HepG2 (cell line): ENCODE data around the gene CKLF. TPM values are rescaled to one million over a fixed set of nuclear protein-coding genes. Genes with fewer than 3 reads are reported as not detected.

Experiments
- ARID4A ChIP-seq: sonication (generic); formaldehyde crosslinking; IDR thresholded peaks from 2 replicates; pipeline ENCODE4 v1.5.0; 2020; ENCODE audit warnings: mild to moderate bottlenecking, missing genetic modification reagents, borderline replicate concordance
- RERE ChIP-seq: IDR thresholded peaks from 2 replicates; pipeline ENCODE4 v1.6.1; 2016; ENCODE audit warnings: low read depth, missing genetic modification reagents, missing compliant biosample characterization
- XRCC5 ChIP-seq: fragments of 200-400 bp; formaldehyde crosslinking; optimal IDR thresholded peaks from 2 replicates; pipeline ENCODE3; 2017; ENCODE audit warnings: mild to moderate bottlenecking, low read length
- ZMYM2 ChIP-seq: sonication (generic); formaldehyde crosslinking; IDR thresholded peaks from 2 replicates; pipeline ENCODE4 v1.8.0; 2022; ENCODE audit warnings: mild to moderate bottlenecking, missing genetic modification reagents
- ZNF883 ChIP-seq: sonication (generic); formaldehyde crosslinking; IDR thresholded peaks from 2 replicates; pipeline ENCODE4 v1.5.1; 2020; ENCODE audit warnings: mild to moderate bottlenecking, missing genetic modification reagents; ENCODE audit errors: not compliant biosample characterization
- polyA plus RNA-seq, 8 experiments: library from polyadenylated mRNA; depleted of rRNA in 3 of 8; stranded (reverse) in 7 of 8; unstranded in 1 of 8; fragments of >200 nt; fragmentation: Illumina TruSeq in 4 of 8; extraction: Trizol in 4 of 8; gene quantifications; 2 replicates each; pipeline versions ENCODE4 v1.2.1 to v1.2.3, GENCODE V29; 2011 to 2016; ENCODE audit warnings: low read depth in 4 of 8, missing spikeins in 1 of 8, mixed read lengths in 1 of 8; ENCODE audit not compliant: insufficient read depth in 1 of 8
- total RNA-seq, 5 experiments: library from RNA; depleted of rRNA; stranded (reverse); fragments of >200 nt; fragmentation: Illumina TruSeq; extraction: Trizol; gene quantifications; 2 replicates each; pipeline ENCODE4 v1.2.3, GENCODE V29; 2016; ENCODE audit warnings: low read depth in 1 of 5
- TF ChIP-seq, protein P1 (sequence below): sonication (generic); formaldehyde crosslinking; IDR thresholded peaks from 2 replicates; pipeline ENCODE4 v1.4.0; 2020; ENCODE audit warnings: missing genetic modification reagents
- TF ChIP-seq, protein P2 (sequence below): sonication (generic); formaldehyde crosslinking; IDR thresholded peaks from 2 replicates; pipeline ENCODE4 v1.5.0; 2020; ENCODE audit warnings: mild to moderate bottlenecking, missing genetic modification reagents
- TF ChIP-seq, protein P3 (sequence below): sonication (generic); formaldehyde crosslinking; IDR thresholded peaks from 2 replicates; pipeline ENCODE4 v1.8.0; 2022; ENCODE audit warnings: missing genetic modification reagents, low read depth, mild to moderate bottlenecking, borderline replicate concordance
- TF ChIP-seq, protein P4 (sequence below): sonication (generic); formaldehyde crosslinking; conservative IDR thresholded peaks from 2 replicates; pipeline ENCODE4 v1.4.0; 2020; ENCODE audit warnings: missing genetic modification reagents

CKLF gene
- total and polyA plus RNA-seq, 2 of the 13 experiments (the other 11 are each of a cell fraction or from before 2014, with no cell fraction given) = 120 to 167 TPM

DNA sequence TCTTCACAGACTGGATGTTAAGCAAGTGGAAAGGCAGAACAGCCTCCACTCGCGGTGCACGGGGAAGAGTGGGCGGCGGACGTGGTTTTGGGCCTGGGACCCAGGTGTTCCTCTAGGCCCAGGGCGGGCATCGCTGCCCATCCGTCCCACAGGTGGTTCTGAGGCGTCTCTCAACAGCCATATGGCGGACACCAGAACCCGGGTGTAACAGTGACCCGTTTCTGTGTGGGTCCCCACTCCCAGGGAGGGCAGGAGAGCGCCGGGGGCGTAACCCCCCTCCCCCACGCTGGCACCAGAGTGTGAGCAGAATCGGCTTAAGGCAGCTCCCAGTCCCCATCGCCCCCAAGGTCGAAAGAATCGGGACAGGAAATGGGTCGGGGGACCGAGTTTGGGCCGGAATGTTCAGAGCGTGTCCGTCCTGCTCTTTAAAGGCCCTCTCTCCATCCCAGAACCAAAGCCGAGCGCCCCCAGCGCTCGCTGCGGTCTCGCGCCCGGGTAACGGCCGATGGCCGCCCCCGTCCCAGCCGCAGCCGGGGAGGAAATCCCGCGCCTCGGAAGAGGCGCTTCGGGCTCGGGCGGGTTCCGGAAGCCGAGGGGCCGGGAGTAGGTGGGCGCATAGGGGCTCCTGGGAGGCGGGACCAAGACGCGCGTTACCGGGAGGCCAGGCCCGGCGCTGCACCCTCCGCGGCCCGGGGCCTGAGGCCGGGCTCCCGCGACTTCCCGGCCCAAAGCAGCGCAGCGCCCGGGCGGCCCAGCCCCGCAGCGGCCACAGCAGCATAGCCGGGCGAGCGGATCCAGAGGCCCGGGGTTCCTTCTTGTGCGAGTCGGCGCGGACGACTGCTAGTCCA is 2.9 kb upstream of the CKLF start, which contains the start of gene TK2 (continued):
- TF ChIP-seq RERE (CRISPR knock-in tag) = no peak
- peak; percentile 68 for TF ChIP-seq ZNF883 (CRISPR knock-in tag)
- TF ChIP-seq, protein P1, sequence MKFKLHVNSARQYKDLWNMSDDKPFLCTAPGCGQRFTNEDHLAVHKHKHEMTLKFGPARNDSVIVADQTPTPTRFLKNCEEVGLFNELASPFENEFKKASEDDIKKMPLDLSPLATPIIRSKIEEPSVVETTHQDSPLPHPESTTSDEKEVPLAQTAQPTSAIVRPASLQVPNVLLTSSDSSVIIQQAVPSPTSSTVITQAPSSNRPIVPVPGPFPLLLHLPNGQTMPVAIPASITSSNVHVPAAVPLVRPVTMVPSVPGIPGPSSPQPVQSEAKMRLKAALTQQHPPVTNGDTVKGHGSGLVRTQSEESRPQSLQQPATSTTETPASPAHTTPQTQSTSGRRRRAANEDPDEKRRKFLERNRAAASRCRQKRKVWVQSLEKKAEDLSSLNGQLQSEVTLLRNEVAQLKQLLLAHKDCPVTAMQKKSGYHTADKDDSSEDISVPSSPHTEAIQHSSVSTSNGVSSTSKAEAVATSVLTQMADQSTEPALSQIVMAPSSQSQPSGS (CRISPR knock-in tag) = no peak
- TF ChIP-seq XRCC5 = peak; percentile 57
- TF ChIP-seq ZMYM2 (CRISPR knock-in tag) = no peak
- TF ChIP-seq, protein P2, sequence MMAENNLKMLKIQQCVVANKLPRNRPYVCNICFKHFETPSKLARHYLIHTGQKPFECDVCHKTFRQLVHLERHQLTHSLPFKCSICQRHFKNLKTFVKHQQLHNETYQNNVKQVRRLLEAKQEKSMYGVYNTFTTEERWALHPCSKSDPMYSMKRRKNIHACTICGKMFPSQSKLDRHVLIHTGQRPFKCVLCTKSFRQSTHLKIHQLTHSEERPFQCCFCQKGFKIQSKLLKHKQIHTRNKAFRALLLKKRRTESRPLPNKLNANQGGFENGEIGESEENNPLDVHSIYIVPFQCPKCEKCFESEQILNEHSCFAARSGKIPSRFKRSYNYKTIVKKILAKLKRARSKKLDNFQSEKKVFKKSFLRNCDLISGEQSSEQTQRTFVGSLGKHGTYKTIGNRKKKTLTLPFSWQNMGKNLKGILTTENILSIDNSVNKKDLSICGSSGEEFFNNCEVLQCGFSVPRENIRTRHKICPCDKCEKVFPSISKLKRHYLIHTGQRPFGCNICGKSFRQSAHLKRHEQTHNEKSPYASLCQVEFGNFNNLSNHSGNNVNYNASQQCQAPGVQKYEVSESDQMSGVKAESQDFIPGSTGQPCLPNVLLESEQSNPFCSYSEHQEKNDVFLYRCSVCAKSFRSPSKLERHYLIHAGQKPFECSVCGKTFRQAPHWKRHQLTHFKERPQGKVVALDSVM (CRISPR knock-in tag) = peak; percentile 72
- TF ChIP-seq, protein P3, sequence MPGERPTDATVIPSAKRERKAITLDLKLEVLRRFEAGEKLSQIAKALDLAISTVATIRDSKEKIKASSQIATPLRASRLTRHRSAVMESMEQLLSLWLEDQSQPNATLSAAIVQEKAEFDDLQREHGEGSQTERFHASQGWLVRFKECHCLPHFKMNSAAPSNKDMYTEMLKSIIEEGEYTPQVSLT = 0 out of 2 replicates have a peak, but pooled peaks have one; percentile 42
- TF ChIP-seq ARID4A = peak; percentile 91; the same call in 1 of the 2 replicates
- TF ChIP-seq, protein P4, sequence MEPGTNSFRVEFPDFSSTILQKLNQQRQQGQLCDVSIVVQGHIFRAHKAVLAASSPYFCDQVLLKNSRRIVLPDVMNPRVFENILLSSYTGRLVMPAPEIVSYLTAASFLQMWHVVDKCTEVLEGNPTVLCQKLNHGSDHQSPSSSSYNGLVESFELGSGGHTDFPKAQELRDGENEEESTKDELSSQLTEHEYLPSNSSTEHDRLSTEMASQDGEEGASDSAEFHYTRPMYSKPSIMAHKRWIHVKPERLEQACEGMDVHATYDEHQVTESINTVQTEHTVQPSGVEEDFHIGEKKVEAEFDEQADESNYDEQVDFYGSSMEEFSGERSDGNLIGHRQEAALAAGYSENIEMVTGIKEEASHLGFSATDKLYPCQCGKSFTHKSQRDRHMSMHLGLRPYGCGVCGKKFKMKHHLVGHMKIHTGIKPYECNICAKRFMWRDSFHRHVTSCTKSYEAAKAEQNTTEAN (CRISPR knock-in tag) = peak; percentile 51
